HG03108 (cell line): ENCODE results near the gene SLC6A6.

Experiments
- ATAC-seq: cut with Tn5 transposase; IDR thresholded peaks from one replicate; pipeline ENCODE4 v1.9.1; 2021; ENCODE audit warnings: moderate library complexity; ENCODE audit not compliant: unreplicated experiment

SLC6A6 gene

GRCh38 chr3:14451844-14452739 lies 49.7 kb downstream of the SLC6A6 start:
- ATAC-seq, result no peak

- no peak for ATAC-seq
Measured at GRCh38 chr3:14452740-14453710, 50.6 kb downstream of the SLC6A6 start.

- no peak for ATAC-seq
Measured at GRCh38 chr3:14453876-14454638, 51.7 kb downstream of the SLC6A6 start.

- no peak for ATAC-seq
Measured at GRCh38 chr3:14454639-14455310, 52.4 kb downstream of the SLC6A6 start.

GRCh38 chr3:14455571-14456317 lies 53.3 kb downstream of the SLC6A6 start:
- no peak for ATAC-seq

GRCh38 chr3:14456794-14457193 lies 54.4 kb downstream of the SLC6A6 start:
- no peak for ATAC-seq

- no peak for ATAC-seq
Measured at GRCh38 chr3:14457481-14457880, 55.1 kb downstream of the SLC6A6 start.

GRCh38 chr3:14457999-14458398 lies 55.6 kb downstream of the SLC6A6 start:
- ATAC-seq, result no peak

GRCh38 chr3:14458434-14459275 lies 56.2 kb downstream of the SLC6A6 start:
- ATAC-seq, result no peak

- no peak for ATAC-seq
Measured at GRCh38 chr3:14459384-14459783, 57.0 kb downstream of the SLC6A6 start.

- no peak for ATAC-seq
Measured at GRCh38 chr3:14459787-14460186, 57.4 kb downstream of the SLC6A6 start.

- no peak for ATAC-seq
Measured at GRCh38 chr3:14460342-14461005, 58.1 kb downstream of the SLC6A6 start.

- no peak for ATAC-seq
Measured at GRCh38 chr3:14461006-14461747, 58.8 kb downstream of the SLC6A6 start.

GRCh38 chr3:14461748-14462324 lies 59.4 kb downstream of the SLC6A6 start:
- no peak for ATAC-seq

- no peak for ATAC-seq
Measured at GRCh38 chr3:14462738-14463137, 60.3 kb downstream of the SLC6A6 start.

- ATAC-seq, result no peak
Measured at GRCh38 chr3:14463330-14464140, 61.1 kb downstream of the SLC6A6 start.
